Left ventricle myocardium inferior (tissue), 1 donor: ENCODE data around the gene VWA5B2. TPM values are rescaled to one million over a fixed set of nuclear protein-coding genes. Genes with fewer than 3 reads are reported as not detected.

Source experiments
- DNase-seq: peaks from one replicate; pipeline ENCODE4 v3.0.0-alpha.2; 2020
- H3K27ac ChIP-seq: fragments of 200-600 bp; replicated peaks from 2 replicates; pipeline ENCODE4 v1.8.0; 2021
- H3K27me3 ChIP-seq: fragments of 200-600 bp; 2 replicates; pipeline ENCODE4 v1.8.0; 2021; ENCODE audit warnings: low read depth
- H3K36me3 ChIP-seq: fragments of 200-600 bp; 2 replicates; pipeline ENCODE4 v1.8.0; 2021
- H3K4me1 ChIP-seq: fragments of 200-600 bp; 2 replicates; pipeline ENCODE4 v1.8.0; 2021
- H3K4me3 ChIP-seq: fragments of 200-600 bp; 2 replicates; pipeline ENCODE4 v1.8.0; 2021; ENCODE audit warnings: mild to moderate bottlenecking, moderate library complexity
- H3K9me3 ChIP-seq: fragments of 200-600 bp; replicated peaks from 2 replicates; pipeline ENCODE4 v1.8.0; 2021
- CTCF ChIP-seq: fragments of 200-600 bp; IDR thresholded peaks from 2 replicates; pipeline ENCODE4 v1.8.0; 2021; ENCODE audit warnings: antibody characterized with exemption, mild to moderate bottlenecking, borderline replicate concordance
- intact Hi-C: fragments of 100-400 bp; cut with micrococcal nuclease; formaldehyde crosslinking; loops from one replicate; pipeline ENCODE4 v1.11.0; 2022
- total RNA-seq: library from RNA; stranded (reverse); fragmentation: NEBNext Ultra II Directional; extraction: Animal tissue kit (Norgen Biotek cat#: 25700); gene quantifications from one replicate; pipeline ENCODE4 v1.2.1, GENCODE V29; 2021
- donor health status: DM: no; HTN: yes; CAD: no; lungs with severe emphysema.

VWA5B2 gene
- total RNA-seq, 1 donor from 2014 or later = not detected

- intact Hi-C loops = no loop called here
- TF ChIP-seq CTCF = no peak
- peaks cover 76% of the 10 kb centered on the region for H3K36me3 ChIP-seq
Measured at GRCh38 chr3:184192889-184193288, 36.5 kb upstream of the VWA5B2 start.

GRCh38 chr3:184193991-184194539, 35.3 kb upstream of the VWA5B2 start:
- H3K27ac ChIP-seq = no peak overlapping the region
- intact Hi-C loops = no loop called here
- H3K36me3 ChIP-seq = peaks cover 65% of the 10 kb centered on the region
- TF ChIP-seq CTCF = no peak
- H3K4me1 ChIP-seq = no peaks in the 10 kb centered on the region
- no peak overlapping the region for H3K4me3 ChIP-seq
- DNase-seq = no peak
- H3K9me3 ChIP-seq = no peaks in the 10 kb centered on the region
- no peaks in the 10 kb centered on the region for H3K27me3 ChIP-seq

More at GRCh38 chr3:184192889-184193288, 36.5 kb upstream of the VWA5B2 start:
- Histone ChIP-seq H3K27ac (no peak overlapping the region), H3K4me1 (peaks cover 11% of the 10 kb centered on the region), H3K9me3 (no peaks in the 10 kb centered on the region), H3K27me3 (no peaks in the 10 kb centered on the region), H3K4me3 (no peak overlapping the region)
- DNase-seq = no peak

GRCh38 chr3:184196536-184196935, 32.8 kb upstream of the VWA5B2 start:
- peaks cover 40% of the 10 kb centered on the region for H3K36me3 ChIP-seq
- TF ChIP-seq CTCF = no peak
- no peaks in the 10 kb centered on the region for H3K4me1 ChIP-seq
- H3K9me3 ChIP-seq = no peaks in the 10 kb centered on the region
- intact Hi-C loops = no loop called here
- H3K27ac ChIP-seq = no peak overlapping the region
- H3K27me3 ChIP-seq = no peaks in the 10 kb centered on the region
- DNase-seq = no peak
- H3K4me3 ChIP-seq = no peak overlapping the region

- intact Hi-C loops = no loop called here
- H3K27me3 ChIP-seq = no peaks in the 10 kb centered on the region
- no peak overlapping the region for H3K4me3 ChIP-seq
- no peaks in the 10 kb centered on the region for H3K4me1 ChIP-seq
- no peak for DNase-seq
- peaks cover 20% of the 10 kb centered on the region for H3K36me3 ChIP-seq
- no peak for TF ChIP-seq CTCF
- no peaks in the 10 kb centered on the region for H3K9me3 ChIP-seq
- no peak overlapping the region for H3K27ac ChIP-seq
Measured at GRCh38 chr3:184198509-184198908, 30.9 kb upstream of the VWA5B2 start.

GRCh38 chr3:184200825-184201224, 28.6 kb upstream of the VWA5B2 start:
- H3K9me3 ChIP-seq = no peaks in the 10 kb centered on the region
- TF ChIP-seq CTCF = no peak

GRCh38 chr3:184203526-184203925, 25.9 kb upstream of the VWA5B2 start:
- peaks cover 26% of the 10 kb centered on the region for H3K27me3 ChIP-seq
- no peaks in the 10 kb centered on the region for H3K4me1 ChIP-seq
- intact Hi-C loops = no loop called here
- H3K4me3 ChIP-seq = no peak overlapping the region
- H3K36me3 ChIP-seq = no peaks in the 10 kb centered on the region
- no peaks in the 10 kb centered on the region for H3K9me3 ChIP-seq
- DNase-seq = no peak
- no peak for TF ChIP-seq CTCF
- no peak overlapping the region for H3K27ac ChIP-seq

More at GRCh38 chr3:184200825-184201224, 28.6 kb upstream of the VWA5B2 start:
- Histone ChIP-seq H3K27me3 (peaks cover 8% of the 10 kb centered on the region), H3K36me3 (no peaks in the 10 kb centered on the region), H3K4me3 (no peak overlapping the region), H3K4me1 (no peaks in the 10 kb centered on the region), H3K27ac (no peak overlapping the region)
- intact Hi-C loops = no loop called here
- DNase-seq = no peak
